PC-3 (cell line): ENCODE results near the gene SYT11. TPM values are rescaled to one million over a fixed set of nuclear protein-coding genes. Genes with fewer than 3 reads are reported as not detected.

Source experiments
- ATAC-seq: fragments of 200-7000 bp; cut with Tn5 transposase; 2 replicates; pipeline ENCODE4 v1.9.1; 2020; ENCODE audit warnings: mild to moderate bottlenecking, moderate library complexity
- BruUV-seq: library from RNA; stranded (reverse); fragments of 400-500 nt; replicated peaks from 2 replicates; lab custom pipeline; 2021; lab: Mats Ljungman, UMichigan
- CTCF ChIA-PET: fragments of 300-600 bp; sonication (Branson Sonifier 250); formaldehyde crosslinking; loops from one replicate; lab custom pipeline; 2022; ENCODE audit warnings: antibody characterized with exemption; lab: Charles Lee
- POLR2A ChIA-PET: fragments of 300-600 bp; sonication (Branson Sonifier 250); formaldehyde crosslinking; loops from one replicate; lab custom pipeline; 2022; ENCODE audit warnings: antibody characterized with exemption; ENCODE audit not compliant: unreplicated experiment; lab: Charles Lee
- DNase-seq: peaks from one replicate; pipeline ENCODE4 v3.0.0-alpha.2; 2015
- H2AFZ ChIP-seq: fragments of 300-600 bp; sonication (generic); 2 replicates; pipeline ENCODE4 v1.6.0; 2016; ENCODE audit warnings: antibody characterized with exemption, low read length
- H3F3A ChIP-seq: fragments of 300-600 bp; sonication (generic); one replicate; pipeline ENCODE4 v1.6.0; 2017; ENCODE audit warnings: antibody characterized with exemption, low read length, control low read depth, mild to moderate bottlenecking; ENCODE audit not compliant: unreplicated experiment
- H3K27ac ChIP-seq: fragments of 300-600 bp; sonication (generic); 2 replicates; pipeline ENCODE4 v1.5.1; 2016; ENCODE audit warnings: mild to moderate bottlenecking, low read length
- H3K27me3 ChIP-seq: fragments of 300-600 bp; sonication (generic); 2 replicates; pipeline ENCODE4 v1.6.1; 2016; ENCODE audit warnings: low read length, mixed read lengths
- H3K36me3 ChIP-seq: fragments of 300-600 bp; sonication (generic); 2 replicates; pipeline ENCODE4 v1.6.1; 2016; ENCODE audit warnings: low read depth, mixed run types, low read length, mixed read lengths
- H3K4me1 ChIP-seq: fragments of 300-600 bp; sonication (generic); 2 replicates; pipeline ENCODE4 v1.5.1; 2016; ENCODE audit warnings: low read length; ENCODE audit not compliant: insufficient read depth
- H3K4me2 ChIP-seq: fragments of 300-600 bp; sonication (generic); 2 replicates; pipeline ENCODE4 v1.6.0; 2016; ENCODE audit warnings: low read length
- H3K4me3 ChIP-seq: fragments of 300-600 bp; sonication (generic); 2 replicates; pipeline ENCODE4 v1.5.1; 2016; ENCODE audit warnings: mild to moderate bottlenecking, low read length, mixed read lengths
- H3K79me2 ChIP-seq: fragments of 300-600 bp; sonication (generic); 2 replicates; pipeline ENCODE4 v1.6.1; 2017; ENCODE audit warnings: low read length, mixed read lengths
- H3K9ac ChIP-seq: fragments of 300-600 bp; sonication (generic); 2 replicates; pipeline ENCODE4 v1.6.0; 2016; ENCODE audit warnings: mild to moderate bottlenecking, low read length
- H3K9me2 ChIP-seq: fragments of 300-600 bp; sonication (generic); replicated peaks from 2 replicates; pipeline ENCODE4 v1.6.1; 2016; ENCODE audit warnings: mixed run types, low read length, mixed read lengths
- H3K9me3 ChIP-seq: fragments of 300-600 bp; sonication (generic); 2 replicates; pipeline ENCODE4 v1.6.1; 2016; ENCODE audit warnings: low read length, mixed read lengths
- H4K20me1 ChIP-seq: fragments of 300-600 bp; sonication (generic); 2 replicates; pipeline ENCODE4 v1.6.1; 2016; ENCODE audit warnings: low read length, mixed read lengths
- CTCF ChIP-seq: fragments of 300-600 bp; sonication (generic); conservative IDR thresholded peaks from 2 replicates; pipeline ENCODE4 v1.5.1; 2017; ENCODE audit warnings: antibody characterized with exemption, low read depth, mild to moderate bottlenecking, low read length
- EZH2 ChIP-seq: fragments of 300-600 bp; sonication (generic); IDR thresholded peaks from one replicate; pipeline ENCODE4 v1.6.1; 2017; ENCODE audit warnings: antibody characterized with exemption, mild to moderate bottlenecking, low read length; ENCODE audit not compliant: unreplicated experiment
- EZH2phosphoT487 ChIP-seq: fragments of 300-600 bp; sonication (generic); IDR thresholded peaks from 2 replicates; pipeline ENCODE4 v1.6.1; 2018; ENCODE audit warnings: mild to moderate bottlenecking, antibody characterized with exemption, low read length, borderline replicate concordance
- intact Hi-C: fragments of 100-400 bp; cut with micrococcal nuclease; formaldehyde crosslinking; loops from 2 replicates; pipeline ENCODE4 v1.9.0; 2023
- total RNA-seq: library from RNA; depleted of rRNA; stranded (reverse); fragments of >200 nt; gene quantifications from 2 replicates; pipeline ENCODE4 v1.2.3, GENCODE V29; 2014

Gene SYT11
- total RNA-seq, 1 experiment from 2014 or later, result 0.44 TPM

DNA sequence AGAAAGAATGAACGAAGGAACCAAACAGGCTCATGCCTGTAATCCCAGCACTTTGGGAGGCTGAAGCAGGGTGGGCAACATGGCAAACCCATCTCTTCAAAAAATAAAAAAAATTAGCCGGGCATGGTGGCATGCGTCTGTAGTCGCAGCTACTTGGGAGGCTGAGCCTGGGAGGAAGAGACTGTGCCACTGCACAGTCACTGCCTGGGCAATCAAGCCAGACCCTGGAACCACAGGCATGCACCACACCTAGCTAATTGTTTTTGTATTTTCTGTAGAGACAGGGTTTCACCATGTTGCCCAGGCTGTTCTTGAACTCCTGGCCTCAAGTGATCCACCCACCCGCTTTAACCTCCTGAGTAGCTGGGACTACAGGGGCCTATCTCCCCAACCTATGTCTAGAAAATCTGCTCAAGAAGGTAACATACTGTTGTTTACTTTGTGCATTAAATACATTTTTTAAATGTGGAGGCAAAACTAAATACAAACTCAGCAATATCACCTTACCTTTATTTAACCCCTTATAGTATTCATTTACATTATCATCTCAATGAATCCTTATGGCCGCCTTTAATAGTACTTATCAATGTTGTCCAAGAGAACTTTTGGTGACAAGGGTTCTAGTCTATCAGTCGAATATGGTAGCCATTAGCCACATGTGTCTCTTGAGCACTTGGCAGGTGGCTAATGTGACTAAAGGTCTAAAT lies 72.1 kb downstream of the SYT11 start:
- ChIA-PET POLR2A (interaction anchor here (0.6 to 1.0 kb wide), 3 partner anchors 13 to 640 kb away, joined by 4 to 16 read pairs (median 4); no protein-coding TSS in a partner anchor), CTCF (interaction anchor here (1.1 kb wide), 1 partner anchor 38 kb away, joined by 3 read pairs; no protein-coding TSS in a partner anchor)
- H3K27me3 ChIP-seq, result no peaks in the 10 kb centered on the region
- H3K4me1 ChIP-seq, result peaks cover 46% of the 10 kb centered on the region
- no peaks in the 10 kb centered on the region for H3K9me3 ChIP-seq
- peaks cover 82% of the 10 kb centered on the region for H3K79me2 ChIP-seq
- peaks cover 26% of the 10 kb centered on the region for H3F3A ChIP-seq
- no peak for TF ChIP-seq EZH2phosphoT487
- intact Hi-C loops, result loop anchor here (2.0 to 5.0 kb wide), 3 partner anchors 39 to 184 kb away; partner anchors contain the start of genes GON4L and SYT11
- H3K9ac ChIP-seq, result peak overlapping the region; percentile 49
- peak overlapping the region; percentile 80 for H3K4me3 ChIP-seq
- H3K9me2 ChIP-seq, result no peaks in the 10 kb centered on the region
- peaks cover 54% of the 10 kb centered on the region for H3K36me3 ChIP-seq
- no peak overlapping the region for H2AFZ ChIP-seq
- peaks cover 50% of the 10 kb centered on the region for H4K20me1 ChIP-seq
- peak overlapping the region; percentile 55 for H3K27ac ChIP-seq
- peak overlapping the region; percentile 88 for H3K4me2 ChIP-seq
- peak; percentile 64 for DNase-seq
- ATAC-seq, result peak; percentile 51
- BruUV-seq, result no TSS peak

- no peaks in the 10 kb centered on the region for H3K9me3 ChIP-seq
- ChIA-PET CTCF (interaction anchor here (0.9 to 1.1 kb wide), 2 partner anchors 38 to 58 kb away, joined by 3 read pairs; no protein-coding TSS in a partner anchor), POLR2A (interaction anchor here (1.0 kb wide), 1 partner anchor 195 kb away, joined by 4 read pairs; no protein-coding TSS in a partner anchor)
- no peaks in the 10 kb centered on the region for H3K9me2 ChIP-seq
- peaks cover 46% of the 10 kb centered on the region for H3K4me1 ChIP-seq
- intact Hi-C loops, result loop anchor here (5.0 kb wide), 2 partner anchors 75 to 185 kb away; partner anchors contain the start of genes GON4L and SYT11
- peak; percentile 2 for ATAC-seq
- peak overlapping the region; percentile 55 for H3K27ac ChIP-seq
- peak overlapping the region; percentile 80 for H3K4me3 ChIP-seq
- H2AFZ ChIP-seq, result no peak overlapping the region
- no TSS peak for BruUV-seq
- peaks cover 76% of the 10 kb centered on the region for H3K79me2 ChIP-seq
- H3K9ac ChIP-seq, result peak overlapping the region; percentile 49; the same call in 1 of the 2 replicates
- H3K36me3 ChIP-seq, result peaks cover 48% of the 10 kb centered on the region
- H3K27me3 ChIP-seq, result no peaks in the 10 kb centered on the region
- peak overlapping the region; percentile 88 for H3K4me2 ChIP-seq
- TF ChIP-seq EZH2, result no peak
- TF ChIP-seq EZH2phosphoT487, result no peak
- no peak for TF ChIP-seq CTCF
- DNase-seq, result peak; percentile 63
- peaks cover 44% of the 10 kb centered on the region for H4K20me1 ChIP-seq
- peaks cover 21% of the 10 kb centered on the region for H3F3A ChIP-seq
These were observed 72.7 kb downstream of the SYT11 start for GRCh38 chr1:155932081-155932480.

DNA sequence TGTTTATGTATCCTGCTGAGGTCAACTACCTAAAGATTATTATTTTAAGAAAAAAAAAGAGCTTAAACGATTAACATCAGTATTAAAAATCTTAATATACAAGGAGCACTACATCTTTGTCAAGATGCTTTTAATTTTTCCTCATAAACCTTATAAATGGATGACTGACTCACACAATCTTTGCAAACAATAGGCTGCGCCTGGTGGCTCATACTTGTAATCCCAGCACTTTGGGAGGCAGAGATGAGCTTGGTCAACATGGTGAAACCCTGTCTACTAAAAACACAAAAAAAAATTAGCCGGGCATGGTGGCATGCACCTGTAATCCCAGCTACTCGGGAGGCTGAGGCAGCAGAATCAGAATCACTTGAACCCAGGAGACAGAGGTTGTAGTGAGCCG lies 73.1 kb downstream of the SYT11 start:
- H3K36me3 ChIP-seq, result peaks cover 44% of the 10 kb centered on the region
- no TSS peak for BruUV-seq
- TF ChIP-seq CTCF (no peak), EZH2 (no peak), EZH2phosphoT487 (no peak)
- ChIA-PET CTCF (interaction anchor here (0.9 to 1.1 kb wide), 2 partner anchors 39 to 57 kb away, joined by 3 read pairs; no protein-coding TSS in a partner anchor), POLR2A (interaction anchor here (0.7 to 1.5 kb wide), 3 partner anchors 44 to 820 kb away, joined by 4 to 6 read pairs (median 6); no protein-coding TSS in a partner anchor)
- peak overlapping the region; percentile 79 for H3K27ac ChIP-seq
- no peaks in the 10 kb centered on the region for H3K27me3 ChIP-seq
- peaks cover 46% of the 10 kb centered on the region for H3K4me1 ChIP-seq
- H3F3A ChIP-seq, result peaks cover 21% of the 10 kb centered on the region
- DNase-seq (peak; percentile 78), ATAC-seq (peak; percentile 30)
- H3K4me2 ChIP-seq, result peak overlapping the region; percentile 88
- peak overlapping the region; percentile 80 for H3K4me3 ChIP-seq
- H3K9ac ChIP-seq, result peak overlapping the region; percentile 97; the same call in 1 of the 2 replicates
- H3K79me2 ChIP-seq, result peaks cover 72% of the 10 kb centered on the region
- intact Hi-C loops, result loop anchor here (5.0 kb wide), 2 partner anchors 75 to 185 kb away; partner anchors contain the start of genes GON4L and SYT11
- peaks cover 41% of the 10 kb centered on the region for H4K20me1 ChIP-seq
- no peaks in the 10 kb centered on the region for H3K9me2 ChIP-seq
- H2AFZ ChIP-seq, result no peak overlapping the region
- H3K9me3 ChIP-seq, result no peaks in the 10 kb centered on the region
